ENCODE measurements around the gene SCOC.

SCOC gene

DNA sequence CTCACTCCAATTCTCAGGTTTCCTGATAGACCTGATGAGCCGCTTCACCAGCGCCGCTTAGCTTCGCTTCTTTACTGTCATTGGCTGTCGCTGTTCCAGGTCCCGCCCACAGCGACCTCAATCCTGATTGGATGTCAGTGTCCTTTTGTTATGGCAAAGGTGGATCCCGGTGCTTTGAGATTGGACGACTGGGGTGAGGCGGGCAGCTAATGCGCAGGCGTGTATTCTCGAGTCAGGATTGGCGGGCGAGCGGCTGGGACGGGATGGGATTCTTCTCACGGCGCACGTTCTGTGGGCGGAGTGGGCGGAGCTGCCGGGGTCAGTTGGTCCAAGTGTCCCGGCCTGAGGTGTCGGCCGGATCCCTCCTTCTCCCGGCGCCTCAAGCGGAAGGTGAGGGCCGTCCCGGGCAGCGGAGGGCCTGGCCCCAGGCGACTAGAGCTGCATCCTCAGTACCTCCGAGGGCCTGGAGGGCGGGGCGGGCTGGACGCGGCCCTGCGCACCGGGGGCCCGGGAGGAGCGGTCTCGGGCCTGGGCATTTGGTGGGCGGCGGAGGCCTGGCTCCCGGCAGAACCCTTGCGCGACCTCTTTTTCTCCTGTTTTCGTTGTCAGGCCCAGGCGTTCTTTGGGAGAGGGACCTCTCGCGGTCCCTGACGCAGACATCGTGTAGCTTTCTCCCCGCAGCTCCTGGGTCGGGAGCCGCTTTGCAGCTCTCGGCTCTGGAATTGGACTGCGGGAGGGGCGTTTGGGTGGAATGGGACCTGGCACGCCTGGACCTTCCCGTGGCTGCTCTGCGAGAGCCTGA is at the start of gene SCOC:
SCOC (plus strand) TSS at position 319 of the 802 bp plus-strand sequence. CDS start 5,525 bp downstream, outside the sequence.
- DNase-seq, result peak; percentile 96 to 97

DNA sequence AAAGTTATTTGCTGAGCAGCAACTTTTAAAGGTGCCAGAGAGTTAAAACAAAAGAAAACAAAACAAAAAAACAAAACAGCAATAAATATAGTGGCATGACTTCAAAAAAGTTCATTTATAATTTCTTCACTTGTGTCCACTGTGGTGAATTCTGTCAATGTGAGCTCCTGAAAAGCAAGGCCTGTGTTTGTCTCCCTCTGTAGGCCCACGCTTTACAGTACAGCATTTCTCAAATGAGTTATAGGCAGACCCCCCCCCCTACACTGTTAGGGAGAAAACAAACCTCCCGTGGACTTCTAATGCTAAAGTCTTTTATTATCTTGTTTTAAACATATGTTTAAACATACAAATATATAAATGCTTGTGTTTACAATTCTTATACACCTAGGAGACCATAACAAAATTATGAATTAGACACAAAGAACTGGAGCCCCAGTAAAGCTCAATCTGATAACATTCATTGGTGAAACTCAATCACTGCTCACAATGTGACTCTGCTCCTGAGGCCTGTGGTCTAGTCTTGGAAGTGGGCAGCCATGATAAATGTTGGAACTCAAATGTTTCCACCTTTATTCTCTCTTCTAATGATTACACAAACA is 47.0 kb upstream of the SCOC start:
- DNase-seq, result no peak

GRCh38 chr4:140330311-140330900 is 43.0 kb upstream of the SCOC start:
- no peak for DNase-seq

- DNase-seq, result no peak
These were observed 42.2 kb upstream of the SCOC start for GRCh38 chr4:140331245-140331644.

GRCh38 chr4:140331876-140332275 is 41.6 kb upstream of the SCOC start:
- no peak for DNase-seq

- DNase-seq, result no peak
These were observed 40.7 kb upstream of the SCOC start for GRCh38 chr4:140332734-140333133.

DNA sequence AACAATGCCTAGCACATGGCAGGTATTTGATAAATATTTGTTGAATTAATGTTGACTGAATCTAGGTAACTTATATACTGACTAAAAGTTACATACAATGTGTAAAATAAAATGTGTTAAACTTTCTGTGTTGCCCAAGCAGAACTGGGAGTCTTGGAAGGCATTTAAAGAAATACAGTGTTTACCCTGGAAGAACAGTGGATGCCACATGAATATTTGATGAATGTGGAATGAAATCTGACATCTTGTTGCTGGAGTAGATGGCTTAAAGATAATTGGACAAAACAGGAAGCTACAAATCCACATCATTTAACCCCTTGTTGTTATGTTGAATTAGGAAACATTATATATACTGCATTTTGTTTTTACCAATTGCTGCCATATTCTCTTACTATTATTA is 39.9 kb upstream of the SCOC start:
- DNase-seq, result no peak

DNA sequence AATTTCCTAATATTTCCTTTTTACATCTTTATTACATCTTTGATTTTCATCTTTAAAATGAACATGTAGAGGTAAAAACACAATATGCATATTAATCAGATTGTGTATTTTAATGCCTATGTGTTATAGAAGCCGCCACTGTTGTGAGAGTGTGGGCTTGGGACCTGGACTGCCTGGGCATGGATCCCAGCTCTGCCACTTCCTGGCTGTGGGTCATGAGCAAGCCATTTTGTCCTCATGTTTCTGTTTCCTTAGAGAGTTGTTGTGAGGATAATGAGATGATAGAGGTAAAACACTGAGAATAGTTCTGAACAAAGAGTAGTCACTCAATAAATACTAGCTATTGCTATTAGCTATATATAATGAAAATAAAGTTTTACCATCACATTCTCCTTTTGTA is 38.4 kb upstream of the SCOC start:
- DNase-seq, result no peak

DNA sequence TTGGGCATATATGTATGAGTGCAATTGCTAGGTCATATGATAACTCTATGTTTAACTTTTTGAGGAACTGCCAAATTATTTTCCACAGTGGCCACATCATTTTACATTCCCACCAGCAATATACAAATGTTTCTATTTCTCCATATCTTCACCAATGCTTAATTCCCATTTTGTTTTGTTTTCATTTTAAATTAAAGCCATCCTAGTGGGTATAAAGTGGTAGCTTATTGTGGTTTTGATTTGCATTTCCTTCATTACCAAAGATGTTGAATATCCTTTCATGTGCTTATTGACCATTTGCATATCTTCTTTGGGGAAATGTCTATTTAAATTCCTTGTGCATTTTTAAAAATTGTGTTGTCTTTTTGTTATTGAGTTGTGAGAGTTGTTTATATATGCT is 36.7 kb upstream of the SCOC start:
- no peak for DNase-seq

DNA sequence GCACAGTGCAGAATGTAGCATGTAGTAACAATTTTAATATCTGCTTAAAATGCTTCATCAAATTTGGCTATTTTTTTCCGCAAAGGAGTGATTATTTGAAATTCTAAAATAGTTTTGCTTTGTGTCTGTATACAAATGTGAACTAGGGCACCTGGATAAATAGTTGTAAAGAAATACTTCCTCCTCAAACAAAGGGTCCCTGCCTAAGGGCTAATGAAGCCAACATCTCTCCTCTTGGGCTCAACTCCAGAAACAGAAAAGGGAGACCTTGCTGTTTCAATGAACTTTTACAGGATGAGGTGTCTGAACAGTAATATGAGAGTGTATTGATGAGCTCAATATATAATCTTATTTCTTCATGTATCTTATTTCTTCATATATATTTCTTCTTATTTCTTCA is 30.8 kb upstream of the SCOC start:
- no peak for DNase-seq

DNA sequence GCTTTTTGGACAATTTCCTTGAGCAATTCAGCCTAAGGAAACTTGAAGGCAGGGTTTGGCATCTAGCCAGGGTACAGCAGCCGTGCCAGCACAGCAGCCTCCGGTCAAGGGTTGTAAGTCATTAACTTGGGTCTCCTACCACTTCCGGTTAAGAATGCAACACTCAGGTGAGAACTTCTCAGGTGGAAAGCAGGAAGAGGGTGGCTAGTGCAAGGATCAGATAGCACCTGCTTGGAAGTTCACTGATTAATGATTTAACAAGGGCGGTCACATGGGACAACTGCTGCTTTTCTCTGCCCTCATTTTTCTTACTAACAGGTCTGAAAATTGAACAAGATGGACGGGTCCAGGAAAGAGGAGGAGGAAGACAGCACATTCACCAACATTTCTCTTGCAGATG is 30.1 kb upstream of the SCOC start:
- no peak for DNase-seq

- DNase-seq, result no peak
These were observed 29.3 kb upstream of the SCOC start for GRCh38 chr4:140344101-140344500.

- DNase-seq, result no peak
These were observed 28.8 kb upstream of the SCOC start for GRCh38 chr4:140344621-140345020.

DNA sequence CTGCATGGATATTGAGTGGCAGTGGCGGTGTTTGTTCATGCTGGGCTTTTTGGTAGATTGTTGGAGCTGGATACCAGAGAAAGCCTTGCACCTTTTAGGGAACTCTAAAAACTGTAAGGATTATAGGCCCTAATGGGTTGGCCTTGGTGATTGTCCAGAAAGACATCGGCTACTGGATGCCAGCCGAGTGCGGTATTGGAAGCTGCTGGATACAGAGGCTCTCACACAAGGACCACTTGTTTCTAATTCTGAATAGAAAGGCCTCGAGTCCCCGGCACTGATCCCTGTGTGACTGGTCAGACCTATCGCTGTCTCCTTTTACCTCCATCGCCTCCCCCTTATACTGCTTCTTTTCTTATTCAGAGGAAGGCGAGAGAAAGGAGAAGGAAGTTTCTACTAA is 27.3 kb upstream of the SCOC start:
- DNase-seq, result no peak

- DNase-seq, result no peak
These were observed 23.6 kb upstream of the SCOC start for GRCh38 chr4:140349816-140350215.

DNA sequence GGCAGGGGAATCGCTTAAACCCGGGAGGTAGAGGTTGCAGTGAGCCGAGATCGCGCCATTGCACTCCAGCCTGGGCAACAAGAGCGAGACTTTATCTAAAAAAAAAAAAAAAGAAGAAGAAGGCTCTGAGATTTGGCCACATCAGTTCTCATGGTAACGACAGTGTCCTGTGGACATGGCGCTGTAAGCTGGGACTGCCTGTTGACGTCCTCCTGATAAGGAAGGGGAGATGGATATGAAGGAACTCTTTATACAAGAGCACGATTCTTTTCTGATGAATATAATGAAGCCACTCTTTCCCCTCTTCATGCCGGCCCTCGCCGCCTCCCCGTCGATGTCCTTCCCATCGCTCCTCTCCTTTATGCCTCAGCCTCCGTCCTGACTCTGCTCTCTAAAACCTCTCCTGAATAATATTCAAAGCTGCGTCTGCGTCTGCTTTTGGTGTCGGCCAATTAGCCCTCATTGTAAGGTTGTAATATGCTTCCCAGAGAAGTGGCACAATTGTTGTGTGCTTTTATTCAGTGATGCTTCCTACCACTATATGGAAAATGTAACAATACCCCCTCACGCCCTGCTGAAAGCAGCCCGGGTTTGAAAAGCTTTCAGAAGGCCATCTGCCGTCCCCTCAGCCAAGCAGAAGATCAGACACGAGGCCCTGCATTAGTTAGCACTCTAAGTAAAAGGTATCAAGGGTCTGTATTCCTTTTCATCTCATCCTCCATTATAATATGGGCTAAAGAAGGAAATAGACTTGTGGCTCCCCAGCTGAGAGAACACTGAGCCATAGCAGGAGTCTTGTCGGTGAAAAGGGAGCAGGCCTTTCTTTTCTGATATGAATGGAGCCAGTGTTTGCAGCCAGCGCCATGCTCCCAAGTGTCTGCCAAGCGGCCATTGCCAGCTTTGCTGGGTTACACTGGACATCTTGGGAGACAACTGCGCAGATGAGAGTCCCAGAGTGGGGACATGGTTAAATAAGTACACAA is 22.1 kb upstream of the SCOC start:
- DNase-seq, result no peak

GRCh38 chr4:140353786-140354185 is 19.7 kb upstream of the SCOC start:
- no peak for DNase-seq

DNA sequence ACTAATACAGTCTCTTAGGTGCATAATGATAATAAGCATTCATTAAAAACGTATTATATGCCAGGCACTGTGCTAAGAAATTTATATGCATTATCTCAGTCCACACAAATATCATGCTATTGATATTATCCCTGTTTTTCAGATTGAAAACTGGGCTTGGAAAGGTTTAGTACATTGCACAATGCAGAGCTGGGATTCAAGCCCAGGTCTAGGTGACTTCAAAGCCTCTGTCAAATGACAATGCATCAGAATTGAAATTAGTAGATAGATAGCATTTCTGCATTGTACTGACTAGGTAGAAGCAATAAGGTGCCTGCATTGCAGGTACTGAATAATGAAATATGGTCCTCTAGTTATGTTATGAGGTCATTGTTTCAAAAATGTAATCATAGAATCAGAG is 18.2 kb upstream of the SCOC start:
- DNase-seq, result no peak

- no peak for DNase-seq
These were observed 15.6 kb upstream of the SCOC start for GRCh38 chr4:140357868-140358267.

- no peak for DNase-seq
These were observed 15.2 kb upstream of the SCOC start for GRCh38 chr4:140358281-140358680.

DNA sequence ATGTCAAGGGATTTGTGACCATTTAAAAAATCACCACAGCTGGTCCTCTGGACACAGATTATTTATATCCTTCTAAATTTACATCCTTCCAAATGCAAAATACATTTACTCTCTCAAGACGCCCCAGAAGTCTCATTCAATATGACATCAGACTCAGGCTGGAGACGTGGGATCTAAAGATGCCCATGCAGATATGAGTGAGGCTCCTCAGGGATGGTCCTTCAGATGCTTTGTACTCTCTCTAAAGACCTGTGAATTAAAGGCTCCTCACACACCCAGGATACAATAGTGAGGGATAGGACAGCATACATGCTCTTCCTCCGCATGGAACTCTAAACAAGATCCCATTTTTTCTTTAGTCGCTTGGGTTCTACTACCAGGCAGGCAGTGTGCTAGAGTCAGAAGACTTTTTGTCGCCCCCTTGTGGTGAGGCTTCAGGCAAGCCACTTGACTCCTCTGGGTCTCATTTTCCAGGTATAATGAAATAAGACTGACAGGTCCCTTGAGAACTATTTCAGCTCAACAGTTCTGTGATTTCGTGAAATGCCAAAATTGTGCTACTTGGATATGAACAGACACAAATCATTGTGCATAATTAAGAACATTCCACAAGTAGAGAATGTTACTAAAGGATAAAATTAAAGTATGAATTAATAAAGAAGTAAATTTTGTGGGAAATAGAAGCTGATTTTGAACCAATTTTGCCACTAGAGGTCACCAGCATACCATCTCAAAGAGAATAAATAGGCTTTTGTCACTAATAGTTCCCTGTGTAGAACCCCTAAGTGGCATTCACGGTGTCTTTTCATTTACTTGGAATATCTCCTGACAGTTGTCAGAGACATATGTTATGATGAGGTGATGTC is 13.7 kb upstream of the SCOC start:
- DNase-seq, result peak; percentile 79 to 86

- DNase-seq, result no peak
These were observed 12.3 kb upstream of the SCOC start for GRCh38 chr4:140361099-140361498.
